GM18520 (cell line): ENCODE data around the gene TGIF2LX.
"Not testable (repeated sequence)": the region's sequence is repeated elsewhere in the genome, so short reads cannot be mapped to it uniquely, and the experiment has no call there.

Experiments used
- ATAC-seq: cut with Tn5 transposase; IDR thresholded peaks from one replicate; pipeline ENCODE4 v1.9.1; 2021; ENCODE audit not compliant: unreplicated experiment

The TGIF2LX gene

DNA sequence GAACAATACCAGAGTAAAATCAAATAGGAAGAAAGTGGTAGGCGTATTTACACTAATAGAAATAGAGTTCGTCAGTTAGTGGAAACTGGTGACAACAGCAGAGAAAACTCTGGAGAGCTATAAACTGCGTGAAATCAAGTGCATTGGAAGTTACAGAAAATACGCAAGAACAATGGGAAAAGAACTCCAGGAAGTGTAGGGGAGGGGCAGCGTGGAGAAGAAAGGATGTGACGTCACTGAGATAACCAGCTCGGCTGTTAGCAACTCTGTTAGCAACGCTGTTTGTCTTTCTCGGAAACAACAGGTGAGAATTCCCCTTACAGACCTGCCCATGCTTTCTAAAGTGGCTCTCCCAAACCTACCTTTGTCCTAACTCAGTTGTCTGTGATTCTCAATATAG, at the start of gene TGIF2LX:
Gene TGIF2LX (plus strand): TSS at position 244 of the 400 bp plus-strand sequence. CDS start 178 bp downstream, outside the sequence.
- not testable (repeated sequence) for ATAC-seq

DNA sequence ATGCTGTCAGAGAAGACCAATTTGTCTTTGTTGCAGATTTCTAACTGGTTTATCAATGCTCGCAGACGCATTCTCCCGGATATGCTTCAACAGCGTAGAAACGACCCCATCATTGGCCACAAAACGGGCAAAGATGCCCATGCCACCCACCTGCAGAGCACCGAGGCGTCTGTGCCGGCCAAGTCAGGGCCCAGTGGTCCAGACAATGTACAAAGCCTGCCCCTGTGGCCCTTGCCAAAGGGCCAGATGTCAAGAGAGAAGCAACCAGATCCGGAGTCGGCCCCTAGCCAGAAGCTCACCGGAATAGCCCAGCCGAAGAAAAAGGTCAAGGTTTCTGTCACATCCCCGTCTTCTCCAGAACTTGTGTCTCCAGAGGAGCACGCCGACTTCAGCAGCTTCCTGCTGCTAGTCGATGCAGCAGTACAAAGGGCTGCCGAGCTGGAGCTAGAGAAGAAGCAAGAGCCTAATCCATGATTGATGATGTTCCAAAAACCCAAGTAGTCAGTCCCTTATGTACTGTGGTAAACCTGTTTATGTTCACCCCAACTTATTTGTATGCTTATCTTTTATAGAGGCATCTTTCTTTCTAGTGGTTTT, 728 bp downstream of the TGIF2LX start:
- not testable (repeated sequence) for ATAC-seq

DNA sequence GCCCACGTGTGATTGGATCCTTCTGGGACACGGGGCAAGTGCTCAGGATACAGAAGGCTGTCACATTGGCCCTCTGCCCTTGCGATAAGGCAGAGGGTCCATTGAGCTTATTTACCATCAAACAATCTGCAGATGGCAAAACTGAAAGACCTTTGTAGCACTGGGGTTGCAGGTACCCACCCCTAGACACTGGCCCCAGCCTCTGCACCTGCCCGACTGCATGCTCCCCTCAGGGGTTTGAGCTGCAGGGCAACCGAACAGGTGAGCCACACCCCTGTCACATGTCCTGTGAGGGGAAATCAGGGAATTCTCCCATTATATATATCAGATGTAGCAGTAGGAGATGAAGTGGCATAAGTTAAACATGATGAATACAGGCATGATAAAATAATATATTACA, 21.4 kb downstream of the TGIF2LX start:
- ATAC-seq: not testable (repeated sequence)

DNA sequence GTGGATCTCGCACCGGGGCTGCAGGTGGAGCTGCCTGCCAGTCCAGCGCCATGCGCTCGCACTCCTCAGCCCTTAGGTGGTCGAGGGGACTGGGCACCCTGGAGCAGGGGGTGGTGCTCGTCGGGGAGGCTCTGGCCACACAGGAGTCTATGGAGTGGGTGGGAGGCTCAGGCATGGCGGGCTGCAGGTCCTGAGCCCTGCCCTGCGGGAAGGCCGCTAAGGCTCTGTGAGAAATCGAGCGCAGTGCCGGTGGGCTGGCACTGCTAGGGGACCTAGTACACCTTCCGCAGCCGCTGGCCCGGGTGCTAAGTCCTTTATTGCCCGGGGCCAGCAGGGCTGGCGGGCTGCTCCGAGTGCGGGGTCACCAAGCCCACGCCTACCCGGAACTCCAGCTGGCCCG, 43.9 kb downstream of the TGIF2LX start:
- ATAC-seq: not testable (repeated sequence)
